Left ventricle myocardium inferior (tissue), 1 donor: ENCODE data around the gene RNASE1. TPM values are rescaled to one million over a fixed set of nuclear protein-coding genes. Genes with fewer than 3 reads are reported as not detected.

ENCODE experiments used
- DNase-seq: peaks from one replicate; pipeline ENCODE4 v3.0.0-alpha.2; 2020
- H3K27ac ChIP-seq: fragments of 200-600 bp; replicated peaks from 2 replicates; pipeline ENCODE4 v1.8.0; 2021
- H3K27me3 ChIP-seq: fragments of 200-600 bp; 2 replicates; pipeline ENCODE4 v1.8.0; 2021; ENCODE audit warnings: low read depth
- H3K36me3 ChIP-seq: fragments of 200-600 bp; 2 replicates; pipeline ENCODE4 v1.8.0; 2021
- H3K4me1 ChIP-seq: fragments of 200-600 bp; 2 replicates; pipeline ENCODE4 v1.8.0; 2021
- H3K4me3 ChIP-seq: fragments of 200-600 bp; 2 replicates; pipeline ENCODE4 v1.8.0; 2021; ENCODE audit warnings: mild to moderate bottlenecking, moderate library complexity
- H3K9me3 ChIP-seq: fragments of 200-600 bp; replicated peaks from 2 replicates; pipeline ENCODE4 v1.8.0; 2021
- intact Hi-C: fragments of 100-400 bp; cut with micrococcal nuclease; formaldehyde crosslinking; loops from one replicate; pipeline ENCODE4 v1.11.0; 2022
- total RNA-seq: library from RNA; stranded (reverse); fragmentation: NEBNext Ultra II Directional; extraction: Animal tissue kit (Norgen Biotek cat#: 25700); gene quantifications from one replicate; pipeline ENCODE4 v1.2.1, GENCODE V29; 2021
- TF ChIP-seq, protein P1 (sequence below): fragments of 200-600 bp; IDR thresholded peaks from 2 replicates; pipeline ENCODE4 v1.8.0; 2021; ENCODE audit warnings: antibody characterized with exemption, mild to moderate bottlenecking, borderline replicate concordance
- donor health status: DM: no; HTN: yes; CAD: no; lungs with severe emphysema.

RNASE1 gene
- total RNA-seq, 1 donor from 2014 or later = 294 TPM

GRCh38 chr14:20801726-20802125, 918 bp downstream of the RNASE1 start:
- intact Hi-C loops = no loop called here
- TF ChIP-seq, protein P1, sequence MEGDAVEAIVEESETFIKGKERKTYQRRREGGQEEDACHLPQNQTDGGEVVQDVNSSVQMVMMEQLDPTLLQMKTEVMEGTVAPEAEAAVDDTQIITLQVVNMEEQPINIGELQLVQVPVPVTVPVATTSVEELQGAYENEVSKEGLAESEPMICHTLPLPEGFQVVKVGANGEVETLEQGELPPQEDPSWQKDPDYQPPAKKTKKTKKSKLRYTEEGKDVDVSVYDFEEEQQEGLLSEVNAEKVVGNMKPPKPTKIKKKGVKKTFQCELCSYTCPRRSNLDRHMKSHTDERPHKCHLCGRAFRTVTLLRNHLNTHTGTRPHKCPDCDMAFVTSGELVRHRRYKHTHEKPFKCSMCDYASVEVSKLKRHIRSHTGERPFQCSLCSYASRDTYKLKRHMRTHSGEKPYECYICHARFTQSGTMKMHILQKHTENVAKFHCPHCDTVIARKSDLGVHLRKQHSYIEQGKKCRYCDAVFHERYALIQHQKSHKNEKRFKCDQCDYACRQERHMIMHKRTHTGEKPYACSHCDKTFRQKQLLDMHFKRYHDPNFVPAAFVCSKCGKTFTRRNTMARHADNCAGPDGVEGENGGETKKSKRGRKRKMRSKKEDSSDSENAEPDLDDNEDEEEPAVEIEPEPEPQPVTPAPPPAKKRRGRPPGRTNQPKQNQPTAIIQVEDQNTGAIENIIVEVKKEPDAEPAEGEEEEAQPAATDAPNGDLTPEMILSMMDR = peak; percentile 33

DNA sequence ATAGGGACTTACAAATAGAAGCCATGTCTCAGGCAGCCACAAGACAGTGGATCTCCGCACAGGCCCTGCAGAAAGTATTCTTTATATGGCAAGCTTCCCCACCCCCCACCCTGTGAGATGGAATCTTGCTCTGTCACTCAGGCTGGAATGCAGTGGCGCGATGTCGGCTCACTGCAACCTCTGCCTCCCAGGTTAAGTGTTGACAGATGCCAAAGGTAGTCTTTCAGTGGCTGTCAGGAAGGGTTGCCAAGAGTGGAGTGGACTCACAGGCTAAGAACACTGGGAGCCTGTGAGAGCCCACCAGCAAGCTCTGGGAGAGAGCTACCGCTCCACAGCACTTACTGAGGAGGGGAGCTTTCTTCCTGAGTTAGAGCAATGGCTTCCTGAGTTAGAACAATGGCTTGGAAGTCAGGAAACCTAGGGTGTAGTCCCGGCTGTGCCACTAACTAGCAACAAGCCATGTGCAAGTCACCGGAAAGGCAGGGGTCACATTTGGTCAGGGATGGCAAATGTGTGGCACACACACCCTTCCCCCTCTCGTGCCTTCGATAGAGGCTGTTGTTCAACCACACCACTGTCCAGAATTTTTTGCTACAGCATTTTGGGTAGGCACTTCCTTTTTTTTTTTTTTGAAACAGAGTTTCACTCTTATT, 2.6 kb downstream of the RNASE1 start:
- Histone ChIP-seq H3K36me3 (no peaks in the 10 kb centered on the region), H3K27ac (peak overlapping the region; percentile 79), H3K4me1 (peaks cover 60% of the 10 kb centered on the region), H3K27me3 (no peaks in the 10 kb centered on the region), H3K9me3 (no peaks in the 10 kb centered on the region), H3K4me3 (peak overlapping the region; percentile 66)
- DNase-seq = peak; percentile 42
- TF ChIP-seq, protein P1 = no peak
- intact Hi-C loops = no loop called here

More at GRCh38 chr14:20801726-20802125, 918 bp downstream of the RNASE1 start:
- peak overlapping the region; percentile 79 for H3K27ac ChIP-seq
- no peaks in the 10 kb centered on the region for H3K27me3 ChIP-seq
- no peaks in the 10 kb centered on the region for H3K9me3 ChIP-seq
- peak overlapping the region; percentile 66 for H3K4me3 ChIP-seq
- peak; percentile 38 for DNase-seq
- H3K36me3 ChIP-seq = no peaks in the 10 kb centered on the region
- peaks cover 60% of the 10 kb centered on the region for H3K4me1 ChIP-seq

- no peaks in the 10 kb centered on the region for H3K9me3 ChIP-seq
- peak overlapping the region; percentile 66 for H3K4me3 ChIP-seq
- no peaks in the 10 kb centered on the region for H3K27me3 ChIP-seq
- H3K4me1 ChIP-seq = peaks cover 60% of the 10 kb centered on the region
- DNase-seq = no peak
- no peaks in the 10 kb centered on the region for H3K36me3 ChIP-seq
- TF ChIP-seq, protein P1 = no peak
- intact Hi-C loops = no loop called here
- H3K27ac ChIP-seq = peak overlapping the region; percentile 79
Measured at GRCh38 chr14:20799456-20799891, 3.2 kb downstream of the RNASE1 start.

GRCh38 chr14:20798932-20799331, 3.7 kb downstream of the RNASE1 start:
- Histone ChIP-seq H3K4me3 (peak overlapping the region; percentile 66), H3K27me3 (no peaks in the 10 kb centered on the region), H3K27ac (peak overlapping the region; percentile 79), H3K4me1 (peaks cover 60% of the 10 kb centered on the region), H3K36me3 (no peaks in the 10 kb centered on the region), H3K9me3 (no peaks in the 10 kb centered on the region)
- no peak for DNase-seq
- TF ChIP-seq, protein P1 = no peak
- intact Hi-C loops = no loop called here

DNA sequence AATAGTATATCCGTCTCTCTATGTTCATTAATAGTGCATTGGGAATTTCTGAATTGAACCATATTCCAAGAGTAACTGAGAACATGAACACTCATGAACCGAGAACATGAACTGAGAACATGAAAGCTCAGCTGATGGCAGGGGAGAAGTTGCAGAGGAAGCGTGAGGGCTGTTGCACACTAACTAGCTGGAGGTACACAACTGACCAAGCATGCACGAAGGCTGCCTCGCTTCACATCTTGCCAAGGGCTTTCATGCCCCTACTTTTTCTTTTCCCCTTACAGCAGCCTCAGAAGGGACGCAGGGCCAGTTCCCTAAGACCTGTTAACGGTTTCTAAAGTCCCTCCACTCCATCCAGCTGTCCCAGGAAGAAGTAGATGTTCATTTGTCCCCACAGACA, 4.3 kb downstream of the RNASE1 start:
- peaks cover 57% of the 10 kb centered on the region for H3K4me1 ChIP-seq
- intact Hi-C loops = no loop called here
- H3K27me3 ChIP-seq = no peaks in the 10 kb centered on the region
- peak overlapping the region; percentile 79 for H3K27ac ChIP-seq
- TF ChIP-seq, protein P1 = no peak
- no peak for DNase-seq
- H3K4me3 ChIP-seq = peak overlapping the region; percentile 66
- H3K9me3 ChIP-seq = no peaks in the 10 kb centered on the region
- H3K36me3 ChIP-seq = no peaks in the 10 kb centered on the region
